ENCODE data around the gene COL4A2. TPM values are rescaled to one million over a fixed set of nuclear protein-coding genes. Genes with fewer than 3 reads are reported as not detected.
A peak's percentile ranks its signal among the peaks of the same experiment; 100 is the strongest.

The COL4A2 gene
- total and polyA plus RNA-seq, 11 donors: 92.4 to 377 (median 166) TPM

- H3K9me3 ChIP-seq: no peaks in the 10 kb centered on the region
- H3K36me3 ChIP-seq: peaks cover 0 to 87% (median 66%) of the 10 kb centered on the region in 9 donors
- TF ChIP-seq POLR2A (IDR thresholded peaks at IDR 0.05) (no peak), CTCF (IDR thresholded peaks at IDR 0.05) (no peak)
- WGBS, 4 donors: 80 to 87% (median 84%) methylated on average over 2 of the region's 2 CpGs
- H3K4me3 ChIP-seq: no peak overlapping the region
- ATAC-seq (no peak), DNase-seq (no peak)
- peaks cover 0 to 15% (median 1%) of the 10 kb centered on the region in 12 donors for H3K4me1 ChIP-seq
- intact Hi-C loops (cut with DNase I): loop anchor here in 3 of 10 donors (10.0 kb wide), 2 partner anchors 121 to 361 kb away; no protein-coding TSS in a partner anchor
- H3K27me3 ChIP-seq: no peaks in the 10 kb centered on the region
- H3K27ac ChIP-seq: peak overlapping the region in 1 of 12 donors; percentile 72
Observed at GRCh38 chr13:110453797-110454196, 146.7 kb downstream of the COL4A2 start.

GRCh38 chr13:110454227-110454859, 147.3 kb downstream of the COL4A2 start:
- DNase-seq (no peak), ATAC-seq (peak in 1 of 4 donors; percentile 1)
- TF ChIP-seq POLR2A (IDR thresholded peaks at IDR 0.05) (no peak), CTCF (IDR thresholded peaks at IDR 0.05) (no peak)
- Histone ChIP-seq H3K36me3 (peaks cover 0 to 89% (median 66%) of the 10 kb centered on the region in 9 donors), H3K27ac (peak overlapping the region in 5 of 12 donors; percentile 28 to 72 (median 33)), H3K4me1 (peaks cover 0 to 15% (median 1%) of the 10 kb centered on the region in 12 donors), H3K9me3 (no peaks in the 10 kb centered on the region), H3K27me3 (no peaks in the 10 kb centered on the region), H3K4me3 (no peak overlapping the region)
- 83 to 87% (median 84%) methylated on average over 21 of the region's 21 CpGs for WGBS, 4 donors
- intact Hi-C loops (cut with DNase I): loop anchor here in 3 of 10 donors (10.0 kb wide), 2 partner anchors 120 to 360 kb away; no protein-coding TSS in a partner anchor

- WGBS, 4 donors: 58 to 62% (median 61%) methylated on average over 14 of the region's 14 CpGs
- Histone ChIP-seq H3K4me1 (peaks cover 0 to 15% (median 1%) of the 10 kb centered on the region in 12 donors), H3K4me3 (no peak overlapping the region), H3K27me3 (no peaks in the 10 kb centered on the region), H3K36me3 (peaks cover 0 to 89% (median 66%) of the 10 kb centered on the region in 9 donors), H3K9me3 (no peaks in the 10 kb centered on the region), H3K27ac (peak overlapping the region in 5 of 12 donors; percentile 28 to 72 (median 33))
- peak; percentile 34 to 64 (median 50) for ATAC-seq
- intact Hi-C loops (cut with DNase I): loop anchor here in 7 of 10 donors (5.0 to 10.0 kb wide), 5 partner anchors 107 to 362 kb away; partner anchors contain the start of gene RAB20 (in 2 of the 7)
- TF ChIP-seq CTCF (IDR thresholded peaks at IDR 0.05) (no peak), POLR2A (IDR thresholded peaks at IDR 0.05) (no peak)
- DNase-seq: peak in 1 of 5 donors; percentile 45
Observed at GRCh38 chr13:110454956-110455355, 147.9 kb downstream of the COL4A2 start.

- no peak for DNase-seq
- Histone ChIP-seq H3K9me3 (no peaks in the 10 kb centered on the region), H3K4me3 (no peak overlapping the region), H3K27me3 (no peaks in the 10 kb centered on the region), H3K36me3 (peaks cover 0 to 89% (median 66%) of the 10 kb centered on the region in 9 donors), H3K27ac (peak overlapping the region in 5 of 12 donors; percentile 28 to 72 (median 33)), H3K4me1 (peaks cover 0 to 15% (median 1%) of the 10 kb centered on the region in 12 donors)
- no peak for TF ChIP-seq CTCF (IDR thresholded peaks at IDR 0.05)
- no peak for TF ChIP-seq POLR2A (IDR thresholded peaks at IDR 0.05)
- WGBS, 4 donors: 70 to 80% (median 75%) methylated on average over 10 of the region's 10 CpGs
- peak in 1 of 4 donors; percentile 23 for ATAC-seq
- intact Hi-C loops (cut with DNase I): loop anchor here in 7 of 10 donors (5.0 to 10.0 kb wide), 5 partner anchors 107 to 362 kb away; partner anchors contain the start of gene RAB20 (in 2 of the 7)
Observed at GRCh38 chr13:110455444-110455843, 148.4 kb downstream of the COL4A2 start.
